Activated T-cell treated with anti-CD3 and anti-CD28 coated beads, Interleukin-2, amount 50 U/mL, for 1 hour (primary cell): Measurements from ENCODE around the gene CNNM4.

Experiments used
- DNase-seq: peaks from one replicate; pipeline ENCODE4 v3.0.0-alpha.2; 2020

Gene CNNM4

GRCh38 chr2:96861074-96861473 is 100.4 kb downstream of the CNNM4 start:
- no peak for DNase-seq
